Measurements from ENCODE around the gene RABL6.
A peak's percentile ranks its signal among the peaks of the same experiment; 100 is the strongest.
"Not testable (repeated sequence)": the region's sequence is repeated elsewhere in the genome, so short reads cannot be mapped to it uniquely, and the experiment has no call there.

Gene RABL6

DNA sequence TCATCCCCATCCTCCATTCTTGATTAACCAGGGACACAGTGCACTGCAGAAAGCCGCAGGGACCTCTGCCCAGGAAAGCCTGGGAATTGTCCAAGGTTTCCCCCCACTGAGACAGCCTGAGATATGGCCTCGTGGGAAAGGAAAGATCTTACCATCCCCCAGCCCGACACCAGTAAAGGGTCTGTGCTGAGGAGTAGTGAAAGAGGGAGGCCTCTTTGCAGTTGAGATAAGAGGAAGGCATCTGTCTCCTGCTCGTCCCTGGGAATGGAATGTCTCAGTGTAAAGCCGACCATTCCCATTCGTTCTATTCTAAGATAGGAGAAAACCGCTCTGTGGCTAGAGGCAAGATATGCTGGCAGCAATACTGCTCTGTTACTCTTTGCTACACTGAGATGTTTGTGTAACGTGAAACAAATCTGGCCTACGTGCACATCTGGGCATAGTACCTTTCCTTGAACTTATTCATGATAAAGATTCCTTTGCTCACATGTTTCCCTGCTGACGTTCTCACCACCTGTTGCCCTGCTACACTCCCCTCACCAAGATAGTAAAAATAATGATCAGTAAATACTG is 10.9 kb upstream of the RABL6 start:
- DNase-seq = not testable (repeated sequence)

DNA sequence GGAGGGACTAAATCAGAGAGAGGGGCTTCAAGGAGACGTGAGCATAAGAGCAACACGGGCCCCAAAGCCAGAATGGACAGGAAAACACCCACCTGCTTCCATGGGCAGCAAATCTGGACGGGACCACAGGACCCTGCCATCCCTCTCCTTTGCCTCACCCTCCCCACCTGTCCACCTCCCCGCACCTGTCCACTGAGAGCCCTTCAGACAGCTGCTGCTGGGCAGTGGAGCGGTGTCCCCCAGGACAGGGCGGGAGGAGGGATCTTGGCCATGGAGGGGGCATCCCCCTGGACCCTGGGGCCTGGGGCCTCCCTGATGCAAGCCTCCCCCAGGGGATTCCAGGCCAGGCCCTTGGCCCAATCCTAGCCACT is 9.1 kb upstream of the RABL6 start:
- no peak for DNase-seq

DNA sequence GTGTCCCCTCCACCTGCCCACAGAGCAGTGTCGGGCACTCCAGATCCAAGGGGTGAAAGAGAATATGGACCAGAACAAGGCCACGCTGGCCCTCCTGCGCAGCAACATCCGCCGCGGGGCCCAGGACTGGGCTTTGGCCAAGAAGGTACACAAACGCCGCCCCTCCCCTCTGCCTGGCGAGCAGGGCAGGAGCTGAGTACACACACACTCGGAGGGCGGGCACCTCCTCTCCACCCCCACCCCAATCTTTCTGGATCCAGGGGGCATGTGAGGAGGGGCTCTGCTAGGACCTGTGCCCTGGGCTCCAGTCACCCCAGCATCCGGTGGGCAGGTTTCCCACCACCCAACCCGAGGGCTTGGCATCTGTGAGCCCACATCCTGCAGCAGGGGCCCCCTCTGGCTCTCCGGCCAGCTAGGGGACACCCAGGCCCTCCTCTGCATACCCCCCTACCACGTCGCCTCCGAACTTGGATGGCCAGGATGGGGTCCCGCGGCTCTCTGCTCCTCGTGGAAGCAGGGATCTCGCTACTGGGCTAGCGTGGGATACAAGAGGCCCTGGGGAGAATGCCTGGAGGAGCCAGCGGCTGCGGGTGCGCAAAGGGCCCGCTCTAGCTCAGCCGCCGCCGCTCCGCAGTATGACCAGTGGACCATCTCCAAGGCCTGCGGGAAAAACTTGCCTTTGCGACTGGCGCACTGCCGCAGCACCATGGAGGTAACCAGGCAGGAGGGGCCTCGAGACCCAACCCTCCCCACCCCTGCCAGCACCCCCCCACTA is 8.5 kb upstream of the RABL6 start:
- DNase-seq = no peak

- peak; percentile 79 for DNase-seq
These were observed 7.7 kb upstream of the RABL6 start for GRCh38 chr9:136799854-136800657.

GRCh38 chr9:136802321-136802720 is 5.4 kb upstream of the RABL6 start:
- DNase-seq = no peak

- DNase-seq = not testable (repeated sequence)
These were observed 4.7 kb upstream of the RABL6 start for GRCh38 chr9:136803009-136803550.

DNA sequence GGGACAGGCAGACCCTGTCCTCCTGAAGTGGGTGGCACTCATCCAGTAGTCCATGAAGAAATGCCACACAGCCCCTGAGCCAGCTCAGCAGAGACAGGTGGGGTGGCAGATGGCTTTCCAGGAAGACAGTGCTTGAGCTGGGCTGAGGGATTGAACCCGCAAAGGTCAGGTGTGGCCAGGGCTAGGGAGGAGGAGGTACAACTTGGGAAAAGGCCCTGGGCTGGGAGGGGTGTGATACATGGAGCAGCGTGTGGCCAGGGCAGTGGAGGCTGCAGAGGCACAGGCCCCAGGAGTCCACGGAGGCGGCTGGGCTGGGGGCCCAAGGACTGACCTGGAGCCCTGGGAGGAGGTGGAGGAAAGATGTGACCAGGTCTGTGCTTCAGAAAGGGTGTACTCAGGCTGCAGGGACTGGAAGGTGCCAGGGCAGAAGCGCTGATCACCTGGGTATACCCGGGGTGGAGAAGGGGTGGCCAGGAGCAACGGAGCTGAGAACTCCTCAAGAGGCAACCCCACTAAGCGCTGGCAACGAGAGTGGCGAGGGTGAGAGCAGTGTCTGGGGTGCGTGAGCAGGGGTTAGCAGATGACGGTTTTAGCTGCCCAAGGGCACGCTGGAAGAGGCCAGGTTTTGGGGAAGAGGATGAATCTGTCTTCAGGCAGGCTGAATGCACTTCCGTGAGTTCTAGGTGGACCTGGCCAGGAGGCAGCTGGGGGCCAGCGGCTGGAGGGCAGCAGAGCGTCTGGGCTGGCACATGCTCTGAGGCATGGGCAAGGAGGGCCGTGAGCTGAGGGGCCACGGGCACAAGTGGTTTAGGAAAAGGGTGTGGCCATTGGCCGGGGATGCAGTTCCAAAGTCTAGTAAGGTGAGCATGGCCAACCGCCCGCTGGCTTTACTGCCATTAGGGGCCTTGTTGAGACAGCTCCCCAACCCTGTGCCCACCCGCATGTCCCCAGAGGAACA is 3.9 kb upstream of the RABL6 start:
- DNase-seq = no peak

- no peak for DNase-seq
These were observed 3.1 kb upstream of the RABL6 start for GRCh38 chr9:136804509-136805206.

GRCh38 chr9:136805207-136805740 is 2.5 kb upstream of the RABL6 start:
- DNase-seq = no peak

GRCh38 chr9:136806067-136806466 is 1.7 kb upstream of the RABL6 start:
- DNase-seq = no peak

GRCh38 chr9:136806631-136807201 is 1.0 kb upstream of the RABL6 start:
- no peak for DNase-seq

DNA sequence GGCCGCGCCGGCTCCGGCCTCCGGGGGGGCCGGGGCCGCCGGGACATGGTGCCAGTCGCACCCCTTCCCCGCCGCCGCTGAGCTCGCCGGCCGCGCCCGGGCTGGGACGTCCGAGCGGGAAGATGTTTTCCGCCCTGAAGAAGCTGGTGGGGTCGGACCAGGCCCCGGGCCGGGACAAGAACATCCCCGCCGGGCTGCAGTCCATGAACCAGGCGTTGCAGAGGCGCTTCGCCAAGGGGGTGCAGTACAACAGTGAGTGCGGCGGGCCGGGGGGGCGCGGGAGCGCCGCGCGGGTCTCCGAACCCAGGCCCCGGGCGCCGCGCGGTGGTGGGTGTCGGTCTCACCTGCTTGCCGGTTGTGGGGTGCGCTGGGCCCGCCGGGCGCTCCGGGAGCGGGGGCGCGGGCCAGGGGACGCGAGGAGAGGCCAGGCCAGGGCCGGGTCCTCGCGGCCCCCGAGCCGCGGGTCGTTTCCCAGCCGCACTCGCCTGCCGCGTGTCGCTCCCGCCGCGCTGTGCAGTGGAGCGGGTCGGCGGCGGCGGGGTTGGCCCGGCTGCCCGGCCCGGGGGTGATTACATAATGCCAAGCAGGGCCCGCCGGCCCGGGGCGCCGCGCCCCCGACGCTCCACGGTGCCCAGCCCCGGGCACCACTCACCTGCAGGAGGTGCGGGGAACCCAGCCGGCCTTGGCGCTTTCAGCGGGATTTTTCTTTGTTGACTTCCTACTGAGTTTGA is 492 bp downstream of the RABL6 start:
- DNase-seq = no peak

DNA sequence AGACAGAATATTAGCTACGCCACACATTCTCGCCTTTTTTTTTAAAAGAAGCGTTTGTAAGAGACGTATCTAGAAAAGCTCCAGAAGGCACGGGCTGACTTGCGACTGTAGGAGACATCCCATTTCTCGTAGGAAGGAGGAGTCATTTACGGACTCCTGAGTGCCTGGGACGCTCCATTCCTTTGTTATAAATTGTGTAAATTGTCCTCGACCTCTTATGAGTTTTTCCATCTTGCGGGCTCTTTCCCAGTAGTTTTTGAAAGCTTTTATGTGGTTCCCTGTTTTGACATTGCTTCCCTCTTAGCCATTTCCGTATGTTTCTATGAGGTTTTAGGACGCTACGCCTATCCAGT is 1.0 kb downstream of the RABL6 start:
- DNase-seq = no peak

DNA sequence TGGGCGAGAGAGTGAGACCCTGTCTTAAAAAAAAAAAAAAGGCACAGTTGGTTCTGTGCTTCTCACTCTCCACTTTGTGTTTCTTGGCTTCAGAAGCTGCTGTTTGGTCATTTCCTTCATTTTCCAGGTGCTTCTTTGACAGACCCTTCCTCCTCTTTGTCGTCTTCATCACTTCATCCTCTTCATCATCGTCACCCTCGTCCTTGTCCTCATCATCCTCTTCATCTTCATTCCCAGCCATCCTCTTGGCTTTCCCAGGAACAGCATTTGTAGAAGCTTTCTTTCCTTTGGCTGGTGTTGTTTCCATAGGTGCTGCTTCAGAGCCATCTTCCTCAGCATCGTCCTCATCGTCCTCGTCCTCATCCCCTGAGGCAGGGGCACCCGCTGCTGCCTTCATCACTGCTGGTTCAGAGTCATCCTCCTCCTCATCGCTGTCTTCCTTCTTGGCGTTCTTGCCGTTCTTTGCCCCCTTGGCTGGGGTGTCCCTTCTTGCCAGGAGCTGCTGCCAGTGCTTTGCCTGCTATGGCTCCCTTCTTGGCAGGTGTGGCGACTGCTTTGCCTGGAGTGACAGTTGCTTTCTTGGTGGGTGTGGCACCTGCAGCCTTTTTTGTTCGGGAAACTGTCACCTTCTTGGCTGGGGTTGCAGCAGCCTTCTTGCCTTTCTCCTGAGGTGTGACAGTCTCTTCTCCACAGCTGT is 7.1 kb downstream of the RABL6 start:
- DNase-seq = no peak

DNA sequence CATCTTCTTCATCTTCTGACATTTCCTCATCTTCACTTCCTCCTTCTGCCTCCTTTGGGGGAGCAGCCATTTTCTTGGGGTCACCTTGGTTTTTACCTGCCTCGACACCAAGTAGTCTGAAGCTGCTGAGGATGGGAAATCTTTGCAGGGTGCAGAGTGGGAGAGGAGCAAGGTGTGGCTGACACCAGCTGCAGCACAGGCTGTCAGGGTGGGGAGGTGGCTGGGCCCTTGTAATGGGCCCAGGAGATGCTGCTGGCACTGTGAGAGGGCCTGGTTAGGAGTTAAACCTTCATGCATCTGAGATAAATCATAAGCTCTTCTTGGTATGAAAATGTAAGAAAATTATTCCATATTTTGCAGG is 7.7 kb downstream of the RABL6 start:
- DNase-seq = no peak

DNA sequence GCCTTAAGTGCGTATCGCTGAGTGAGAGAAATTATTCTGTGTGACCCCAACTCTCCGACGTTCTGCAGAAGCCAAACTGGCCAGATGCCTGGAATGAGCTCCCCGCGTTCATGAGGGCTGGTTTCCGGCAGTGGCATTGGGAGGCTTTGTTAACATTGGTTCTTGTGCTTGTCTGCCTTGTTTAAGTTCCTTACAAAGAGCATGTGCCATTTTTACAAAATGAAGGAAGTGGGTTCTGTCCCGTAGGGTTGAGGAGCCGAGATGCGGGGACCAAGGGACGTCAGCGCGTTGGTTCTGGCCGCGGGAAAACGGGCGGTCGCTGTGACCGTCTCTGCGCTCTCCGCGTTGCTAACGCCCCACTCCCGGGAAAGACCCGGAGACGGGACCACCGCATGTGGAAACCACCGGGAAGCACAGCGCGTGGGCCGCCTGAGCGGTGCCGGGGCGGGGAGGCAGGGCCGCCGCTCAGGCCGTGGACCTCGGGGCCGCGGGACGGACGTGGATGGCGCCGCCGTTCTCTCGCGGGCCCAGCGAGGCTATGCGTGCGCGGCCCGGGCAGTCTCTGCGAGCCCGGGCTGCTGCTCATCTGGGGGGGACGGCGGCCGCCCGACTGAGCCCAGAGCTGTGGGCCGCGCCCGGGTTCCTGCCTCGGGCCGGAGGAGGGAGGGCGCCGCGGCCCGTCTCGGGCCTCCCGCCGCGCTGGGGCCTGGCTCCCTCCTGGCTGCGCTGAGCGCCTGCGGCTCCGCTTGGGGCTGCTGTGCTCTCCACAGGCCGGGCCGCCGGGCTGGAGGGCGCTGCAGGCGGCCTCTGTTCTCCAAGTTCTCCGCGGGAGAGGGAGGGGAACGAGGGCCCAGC is 13.4 kb downstream of the RABL6 start:
- no peak for DNase-seq

GRCh38 chr9:136821826-136822544 is 14.2 kb downstream of the RABL6 start:
- DNase-seq = no peak
